Caco-2 (cell line): Measurements from ENCODE around the gene C19orf33. TPM values are rescaled to one million over a fixed set of nuclear protein-coding genes. Genes with fewer than 3 reads are reported as not detected.

Source experiments
- BruUV-seq: library from RNA; stranded (reverse); fragments of 400-500 nt; replicated peaks from 2 replicates; lab custom pipeline; 2021; lab: Mats Ljungman, UMichigan
- CTCF ChIA-PET: fragments of 300-600 bp; sonication (Branson Sonifier 250); formaldehyde crosslinking; loops from one replicate; lab custom pipeline; 2022; ENCODE audit warnings: antibody characterized with exemption; lab: Charles Lee
- POLR2A ChIA-PET: fragments of 300-600 bp; sonication (Branson Sonifier 250); formaldehyde crosslinking; loops from one replicate; lab custom pipeline; 2022; ENCODE audit warnings: antibody characterized with exemption; lab: Charles Lee
- DNase-seq, 2 experiments: peaks; one replicate each; pipeline versions ENCODE4 v3.0.0 to v3.0.0-alpha.2; 2020 to 2022
- H3K27me3 ChIP-seq: replicated peaks from 2 replicates; pipeline ENCODE4 v1.6.0; 2011; ENCODE audit warnings: low read length; ENCODE audit not compliant: control insufficient read depth, insufficient read depth
- H3K36me3 ChIP-seq: 2 replicates; pipeline ENCODE4 v1.5.1; 2011; ENCODE audit warnings: low read length; ENCODE audit not compliant: control insufficient read depth, insufficient read depth
- H3K4me1 ChIP-seq: fragments of 250-450 bp; sonication (Bioruptor Pico); 2 replicates; pipeline ENCODE4 v1.5.1; 2020; ENCODE audit warnings: mild to moderate bottlenecking
- H3K4me3 ChIP-seq: 2 replicates; pipeline ENCODE4 v1.5.1; 2011; ENCODE audit warnings: low read depth, mild to moderate bottlenecking, control low read depth, low read length
- H3K9me3 ChIP-seq: fragments of 250-450 bp; sonication (Bioruptor Pico); 2 replicates; pipeline ENCODE4 v1.5.1; 2020; ENCODE audit warnings: mild to moderate bottlenecking, moderate library complexity
- H3K27ac Mint-ChIP-seq: one replicate; pipeline ENCODE4 v1.8.0; 2022; ENCODE audit warnings: mixed read lengths; ENCODE audit not compliant: unreplicated experiment
- H3K27me3 Mint-ChIP-seq: one replicate; pipeline ENCODE4 v1.8.0; 2022; ENCODE audit warnings: mixed read lengths; ENCODE audit not compliant: insufficient read depth, unreplicated experiment
- H3K36me3 Mint-ChIP-seq: one replicate; pipeline ENCODE4 v1.8.0; 2022; ENCODE audit warnings: mild to moderate bottlenecking, mixed read lengths; ENCODE audit not compliant: insufficient read depth, unreplicated experiment
- H3K4me1 Mint-ChIP-seq: one replicate; pipeline ENCODE4 v1.8.0; 2022; ENCODE audit warnings: low read depth, mixed read lengths; ENCODE audit not compliant: unreplicated experiment
- H3K4me3 Mint-ChIP-seq: one replicate; pipeline ENCODE4 v1.8.0; 2022; ENCODE audit warnings: mild to moderate bottlenecking, moderate library complexity, mixed read lengths; ENCODE audit not compliant: unreplicated experiment
- H3K9me3 Mint-ChIP-seq: one replicate; pipeline ENCODE4 v1.8.0; 2022; ENCODE audit warnings: mixed read lengths; ENCODE audit not compliant: unreplicated experiment
- CTCF ChIP-seq, 2 experiments: fragments of 200-600 bp in 1 of 2; IDR thresholded peaks; 1 replicate in 1 of 2; 2 replicates in 1 of 2; pipeline versions ENCODE4 v1.5.1 to v1.8.0; 2011 to 2022; ENCODE audit warnings: antibody characterized with exemption in 1 of 2, control low read depth in 1 of 2, inconsistent platforms in 1 of 2, low read depth in 1 of 2, low read length in 1 of 2, mild to moderate bottlenecking in 1 of 2, moderate library complexity in 1 of 2; ENCODE audit not compliant: insufficient read depth in 1 of 2, severe bottlenecking in 1 of 2, unreplicated experiment in 1 of 2
- intact Hi-C: fragments of 100-400 bp; cut with micrococcal nuclease; formaldehyde crosslinking; loops from one replicate; pipeline ENCODE4 v1.10.0; 2022; ENCODE audit not compliant: unreplicated experiment
- total RNA-seq: library from RNA; stranded (reverse); gene quantifications from 2 replicates; pipeline ENCODE4 v1.2.3, GENCODE V29; 2022

The C19orf33 gene
- total RNA-seq, 1 experiment from 2014 or later = 18.6 TPM

DNA sequence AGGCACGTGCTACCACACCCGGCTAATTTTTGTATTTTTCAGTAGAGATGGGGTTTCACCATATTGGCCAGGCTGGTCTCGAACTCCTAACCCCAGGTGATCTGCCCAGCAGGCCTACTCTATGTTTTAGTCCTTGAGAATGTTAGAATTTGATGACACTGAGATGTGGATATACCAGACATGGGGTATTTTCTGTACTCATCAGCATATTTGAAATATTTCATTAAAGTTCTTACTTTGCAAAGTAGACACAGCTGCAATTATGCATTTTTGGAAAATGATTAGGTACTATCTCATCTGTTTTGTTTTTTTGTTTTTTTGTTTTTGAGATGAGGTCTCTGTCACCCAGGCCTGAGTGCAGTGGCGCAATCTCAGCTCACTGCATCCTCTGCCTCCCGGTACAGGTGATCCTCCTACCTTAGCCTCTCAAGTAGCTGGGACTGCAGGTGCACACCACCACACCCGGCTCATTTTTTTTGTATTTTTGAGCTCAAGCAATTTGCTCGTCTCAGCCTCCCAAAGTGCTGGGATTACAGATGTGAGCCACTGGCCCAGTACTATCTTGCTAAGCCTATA is 27.0 kb upstream of the C19orf33 start:
- peaks cover 35% of the 10 kb centered on the region for H3K4me1 Mint-ChIP-seq
- no peak for DNase-seq
- no peaks in the 10 kb centered on the region for H3K9me3 Mint-ChIP-seq
- Histone ChIP-seq H3K36me3 (peaks cover 3% of the 10 kb centered on the region), H3K4me3 (no peak overlapping the region), H3K9me3 (no peaks in the 10 kb centered on the region), H3K4me1 (peaks cover 56% of the 10 kb centered on the region), H3K27me3 (no peaks in the 10 kb centered on the region)
- peak overlapping the region; percentile 35 for H3K4me3 Mint-ChIP-seq
- intact Hi-C loops = loop anchor here (1.0 to 5.0 kb wide), 3 partner anchors 13 to 39 kb away; partner anchors contain the start of gene SPINT2
- peaks cover 83% of the 10 kb centered on the region for H3K36me3 Mint-ChIP-seq
- CTCF ChIA-PET = interaction anchor here (0.6 to 0.9 kb wide), 3 partner anchors 12 to 126 kb away, joined by 3 to 4 read pairs (median 3); partner anchors contain the start of gene FAM98C
- peak overlapping the region; percentile 72 for H3K27ac Mint-ChIP-seq
- no TSS peak for BruUV-seq
- POLR2A ChIA-PET = interaction anchor here (0.8 to 1.4 kb wide), 3 partner anchors 9 to 13 kb away, joined by 3 to 9 read pairs (median 8); partner anchors contain the start of gene SPINT2
- H3K27me3 Mint-ChIP-seq = no peaks in the 10 kb centered on the region
- TF ChIP-seq CTCF (IDR thresholded peaks at IDR 0.05; ENCODE audit: insufficient read depth in 1 of 2, low read depth in 1 of 2, low read length in 1 of 2, severe bottlenecking in 1 of 2, unreplicated experiment in 1 of 2) = no peak

DNA sequence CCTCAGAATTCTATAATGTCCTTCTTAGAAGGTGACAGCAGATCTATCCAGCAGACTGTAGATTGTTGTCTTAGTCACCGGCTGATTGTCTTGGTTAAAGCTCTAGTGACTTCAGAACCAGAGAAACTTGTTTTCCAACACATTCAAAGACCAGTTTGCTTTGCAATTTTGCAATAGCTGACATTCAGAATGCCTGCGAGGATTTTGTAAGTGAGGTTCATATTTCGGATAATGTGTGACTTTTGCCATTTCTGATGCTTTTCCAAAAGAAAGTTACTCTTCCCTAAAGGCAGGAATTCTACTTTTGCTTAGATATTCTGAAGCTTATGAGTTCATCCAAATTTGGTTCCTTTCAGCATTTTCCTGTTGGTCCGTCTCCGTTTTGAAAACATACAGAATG is 26.5 kb upstream of the C19orf33 start:
- BruUV-seq = no TSS peak
- Histone ChIP-seq H3K27me3 (no peaks in the 10 kb centered on the region), H3K4me3 (no peak overlapping the region), H3K4me1 (peaks cover 51% of the 10 kb centered on the region), H3K9me3 (no peaks in the 10 kb centered on the region), H3K36me3 (peaks cover 3% of the 10 kb centered on the region)
- no peaks in the 10 kb centered on the region for H3K9me3 Mint-ChIP-seq
- H3K36me3 Mint-ChIP-seq = peaks cover 83% of the 10 kb centered on the region
- H3K27ac Mint-ChIP-seq = peak overlapping the region; percentile 72
- H3K27me3 Mint-ChIP-seq = no peaks in the 10 kb centered on the region
- CTCF ChIA-PET = interaction anchor here (0.9 kb wide), 2 partner anchors 11 to 126 kb away, joined by 3 read pairs; partner anchors contain the start of gene FAM98C
- H3K4me3 Mint-ChIP-seq = peak overlapping the region; percentile 35
- POLR2A ChIA-PET = interaction anchor here (0.5 to 1.4 kb wide), 4 partner anchors 9 to 370 kb away, joined by 3 to 9 read pairs (median 6); partner anchors contain the start of genes ACTN4 and SPINT2
- no peak for TF ChIP-seq CTCF (IDR thresholded peaks at IDR 0.05; ENCODE audit: insufficient read depth in 1 of 2, low read depth in 1 of 2, low read length in 1 of 2, severe bottlenecking in 1 of 2, unreplicated experiment in 1 of 2)
- intact Hi-C loops = loop anchor here (1.0 to 5.0 kb wide), 3 partner anchors 13 to 39 kb away; partner anchors contain the start of gene SPINT2
- peaks cover 30% of the 10 kb centered on the region for H3K4me1 Mint-ChIP-seq
- DNase-seq = peak in 1 of 2 experiments; percentile 73

DNA sequence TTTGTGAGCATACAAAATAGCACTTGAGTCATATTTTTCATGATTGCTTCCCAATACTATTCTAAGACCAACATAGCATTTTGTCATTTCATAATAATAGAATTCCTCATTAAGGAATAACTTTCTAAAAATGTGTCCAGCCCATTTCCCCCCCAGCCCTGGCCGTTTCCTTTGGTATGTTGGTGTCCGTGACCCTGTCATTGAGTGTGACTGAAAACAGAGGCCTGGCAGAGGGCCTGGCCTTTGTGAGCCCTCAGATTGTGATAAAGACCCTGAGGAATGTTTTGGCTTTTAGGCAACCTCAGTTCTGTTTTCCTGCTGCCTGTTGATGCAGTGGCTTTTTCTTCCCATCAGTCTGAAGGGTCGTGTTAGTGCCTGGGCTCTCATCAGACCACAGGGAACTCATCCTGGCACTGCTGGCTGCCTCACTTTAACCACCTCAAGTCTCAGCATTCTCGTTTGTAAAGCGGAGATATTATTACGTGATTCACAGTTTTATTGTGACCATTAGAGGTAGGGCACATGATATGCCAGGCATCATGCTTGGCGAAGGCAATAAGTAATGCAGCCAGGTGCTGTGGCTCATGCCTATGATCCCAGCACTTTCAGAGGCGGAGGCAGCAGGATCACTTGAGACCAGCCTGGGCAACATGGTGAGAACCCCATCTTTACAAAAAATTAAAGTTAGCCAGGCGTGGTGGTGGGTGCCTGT is 25.9 kb upstream of the C19orf33 start:
- H3K36me3 ChIP-seq = peaks cover 3% of the 10 kb centered on the region
- H3K36me3 Mint-ChIP-seq = peaks cover 87% of the 10 kb centered on the region
- H3K4me1 ChIP-seq = peaks cover 45% of the 10 kb centered on the region
- peak overlapping the region; percentile 72 for H3K27ac Mint-ChIP-seq
- CTCF ChIA-PET = interaction anchor here (0.9 kb wide), 2 partner anchors 11 to 125 kb away, joined by 3 read pairs; partner anchors contain the start of gene FAM98C
- peaks cover 29% of the 10 kb centered on the region for H3K4me1 Mint-ChIP-seq
- no peaks in the 10 kb centered on the region for H3K9me3 Mint-ChIP-seq
- H3K4me3 Mint-ChIP-seq = peak overlapping the region; percentile 35
- POLR2A ChIA-PET = interaction anchor here (0.5 to 1.4 kb wide), 4 partner anchors 10 to 369 kb away, joined by 3 to 9 read pairs (median 6); partner anchors contain the start of genes ACTN4 and SPINT2
- H3K4me3 ChIP-seq = no peak overlapping the region
- no peaks in the 10 kb centered on the region for H3K9me3 ChIP-seq
- TF ChIP-seq CTCF (IDR thresholded peaks at IDR 0.05; ENCODE audit: insufficient read depth in 1 of 2, low read depth in 1 of 2, low read length in 1 of 2, severe bottlenecking in 1 of 2, unreplicated experiment in 1 of 2) = no peak
- intact Hi-C loops = loop anchor here (1.0 to 5.0 kb wide), 3 partner anchors 14 to 38 kb away; partner anchors contain the start of gene SPINT2
- no peaks in the 10 kb centered on the region for H3K27me3 ChIP-seq
- no peak for DNase-seq
- H3K27me3 Mint-ChIP-seq = no peaks in the 10 kb centered on the region
- BruUV-seq = no TSS peak
